SK-N-SH (cell line): Measurements from ENCODE around the gene SP110.

Experiments used
- CTCF ChIP-seq: fragments of 200-600 bp; sonication (generic); IDR thresholded peaks from 2 replicates; pipeline ENCODE4 v1.6.1; 2017; ENCODE audit warnings: antibody characterized with exemption, mild to moderate bottlenecking, moderate library complexity
- EP300 ChIP-seq, 2 experiments: IDR thresholded peaks; 2 replicates each; pipeline versions ENCODE4 v1.4.0 to v1.6.1; 2012; ENCODE audit warnings: borderline replicate concordance in 1 of 2, low read depth in 1 of 2, low read length in 1 of 2
- EZH2phosphoT487 ChIP-seq: fragments of 200-600 bp; sonication (generic); IDR thresholded peaks from 2 replicates; pipeline ENCODE4 v1.6.1; 2017; ENCODE audit warnings: low read depth, mixed run types, mild to moderate bottlenecking, antibody characterized with exemption, moderate library complexity, borderline replicate concordance
- MAX ChIP-seq: IDR thresholded peaks from 2 replicates; pipeline ENCODE4 v1.4.0; 2012; ENCODE audit warnings: low read depth
- PBX3 ChIP-seq: IDR thresholded peaks from 2 replicates; pipeline ENCODE4; 2012
- POLR2AphosphoS5 ChIP-seq: IDR thresholded peaks from 2 replicates; pipeline ENCODE4 v1.6.1; 2012; ENCODE audit warnings: low read depth, low read length
- RCOR1 ChIP-seq: fragments of 150-350 bp; IDR thresholded peaks from 2 replicates; pipeline ENCODE4 v1.6.1; 2017; ENCODE audit warnings: antibody characterized with exemption, low read length
- SIN3A ChIP-seq: IDR thresholded peaks from 2 replicates; pipeline ENCODE4 v1.6.1; 2012; ENCODE audit warnings: low read depth, mild to moderate bottlenecking, low read length, moderate library complexity, borderline replicate concordance
- TAF1 ChIP-seq: IDR thresholded peaks from 2 replicates; pipeline ENCODE4 v1.6.1; 2012; ENCODE audit warnings: low read depth, mild to moderate bottlenecking, low read length, moderate library complexity, borderline replicate concordance
- ZBTB33 ChIP-seq: IDR thresholded peaks from 2 replicates; pipeline ENCODE4 v1.4.0; 2012; ENCODE audit warnings: low read depth, borderline replicate concordance

GRCh38 chr2:230156782-230157699 is 62.7 kb downstream of the SP110 start:
- no peak for TF ChIP-seq EZH2phosphoT487
- TF ChIP-seq CTCF = no peak
- TF ChIP-seq POLR2AphosphoS5 = no peak
- TF ChIP-seq ZBTB33 = no peak
- no peak for TF ChIP-seq EP300 (IDR thresholded peaks at IDR 0.05; ENCODE audit: borderline replicate concordance in 1 of 2, low read depth in 1 of 2, low read length in 1 of 2)
- TF ChIP-seq PBX3 = no peak
- no peak for TF ChIP-seq TAF1
- no peak for TF ChIP-seq SIN3A
- TF ChIP-seq MAX = no peak
- TF ChIP-seq RCOR1 = no peak
